GM18858 (cell line): ENCODE data around the gene GRID1.

Experiments
- ATAC-seq: cut with Tn5 transposase; IDR thresholded peaks from one replicate; pipeline ENCODE4 v1.9.1; 2021; ENCODE audit not compliant: unreplicated experiment

GRID1 gene

DNA sequence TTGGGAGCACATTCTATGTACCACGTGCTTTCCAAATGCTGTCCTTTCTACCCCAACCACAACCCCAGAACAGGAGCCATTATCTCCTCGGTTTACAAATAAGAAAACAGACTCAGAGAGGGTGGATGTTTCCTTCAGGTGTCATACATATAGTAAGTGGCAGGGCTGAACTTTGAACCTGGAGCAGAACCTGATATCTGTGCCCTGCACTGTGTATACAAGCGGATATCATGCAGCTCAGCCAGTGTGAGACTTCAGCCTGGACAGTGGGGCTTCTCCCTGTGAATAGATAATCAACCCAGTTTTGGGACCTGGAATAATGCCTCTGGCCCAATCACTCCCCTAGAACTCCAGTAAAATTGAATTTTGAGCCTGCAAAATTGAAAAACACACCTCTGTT, 341.1 kb downstream of the GRID1 start:
- no peak for ATAC-seq

DNA sequence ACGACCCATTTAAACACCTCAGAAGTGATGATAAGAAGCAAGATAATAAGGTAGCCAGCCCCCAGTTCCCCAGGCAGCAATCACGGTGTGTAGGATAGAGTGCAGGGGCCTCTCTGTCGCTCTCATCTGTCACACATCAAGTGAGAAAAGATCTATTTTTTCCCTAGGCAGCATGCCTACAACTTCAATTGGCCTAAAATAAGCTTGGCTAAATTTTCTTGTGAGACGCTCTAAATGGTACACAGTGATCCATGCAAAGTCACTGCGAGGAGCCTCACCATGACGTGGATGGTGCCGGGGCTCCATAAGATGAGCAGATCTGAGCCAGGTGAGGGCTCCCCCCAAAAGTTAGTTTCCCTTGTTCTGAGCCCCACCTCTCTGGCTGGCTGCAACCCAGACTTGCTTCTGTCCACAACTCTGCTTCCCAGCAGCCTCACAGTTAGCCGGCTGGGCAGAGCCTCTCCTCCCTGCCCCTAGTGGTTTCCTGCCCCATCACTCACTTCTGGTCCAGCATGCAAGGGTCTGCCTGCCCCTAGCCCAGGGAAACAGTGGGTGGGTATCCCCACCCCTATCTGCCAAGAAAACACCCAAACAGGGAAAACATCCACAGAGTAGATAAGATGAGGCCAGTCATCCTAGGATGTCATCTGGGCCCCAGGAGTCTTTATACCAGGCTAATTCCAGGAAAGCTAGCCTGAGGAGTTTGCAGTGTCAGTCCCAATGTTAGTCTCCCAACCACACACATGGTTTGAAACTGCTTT, 342.1 kb downstream of the GRID1 start:
- no peak for ATAC-seq

DNA sequence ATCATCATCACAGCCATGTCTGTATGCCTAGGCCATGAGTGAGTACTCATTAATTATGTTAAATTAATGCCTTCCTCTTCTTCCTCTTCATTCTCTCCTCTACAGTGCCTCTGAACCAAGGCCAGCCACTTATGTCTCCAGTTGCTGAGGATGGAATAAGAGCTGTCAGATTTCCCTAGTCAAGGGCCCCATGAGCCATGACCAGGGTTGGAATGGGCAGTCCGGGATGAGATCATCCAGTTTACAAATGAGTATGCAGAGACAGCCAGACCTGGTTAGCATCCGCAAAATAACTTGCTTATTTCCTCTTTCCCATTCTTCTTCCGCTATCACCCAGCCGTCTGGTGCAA, 342.7 kb downstream of the GRID1 start:
- no peak for ATAC-seq

DNA sequence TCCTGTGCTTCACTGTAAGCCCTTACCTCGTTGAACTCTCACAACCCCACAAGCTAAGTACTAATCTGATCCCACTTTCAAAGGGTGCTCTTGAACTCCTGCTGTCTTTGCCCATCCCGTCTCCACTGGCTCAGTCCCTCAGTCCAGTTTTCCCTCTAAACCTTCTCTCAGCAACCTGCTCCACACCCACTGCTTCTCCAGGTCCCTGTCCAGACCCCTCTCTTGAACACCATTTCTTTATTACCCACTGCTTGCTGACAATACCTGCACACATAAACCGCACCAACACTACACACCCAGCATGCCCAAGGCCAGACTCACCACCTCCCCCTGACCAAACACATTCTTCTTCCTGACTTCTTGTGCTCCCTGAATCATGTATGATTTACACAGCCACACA, 343.3 kb downstream of the GRID1 start:
- no peak for ATAC-seq

DNA sequence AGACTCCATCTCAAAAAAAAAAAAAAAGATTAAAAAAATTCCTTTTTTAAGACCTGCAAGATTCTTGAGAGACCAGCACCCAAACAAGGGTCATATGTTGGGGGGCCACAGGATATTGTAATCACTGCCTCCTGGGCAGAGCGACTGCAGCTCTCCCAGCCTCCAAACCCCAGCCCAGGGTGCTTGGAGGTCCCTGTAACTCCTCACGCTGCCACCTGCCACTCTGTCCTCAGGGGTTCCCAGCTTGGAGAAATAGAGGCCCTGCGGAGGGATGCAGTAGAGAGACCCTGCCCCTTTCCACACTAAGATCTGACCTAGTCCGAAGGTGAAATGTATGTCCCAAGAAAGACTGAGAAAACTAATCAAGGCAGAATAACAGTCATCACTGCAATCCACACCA, 343.7 kb downstream of the GRID1 start:
- no peak for ATAC-seq

DNA sequence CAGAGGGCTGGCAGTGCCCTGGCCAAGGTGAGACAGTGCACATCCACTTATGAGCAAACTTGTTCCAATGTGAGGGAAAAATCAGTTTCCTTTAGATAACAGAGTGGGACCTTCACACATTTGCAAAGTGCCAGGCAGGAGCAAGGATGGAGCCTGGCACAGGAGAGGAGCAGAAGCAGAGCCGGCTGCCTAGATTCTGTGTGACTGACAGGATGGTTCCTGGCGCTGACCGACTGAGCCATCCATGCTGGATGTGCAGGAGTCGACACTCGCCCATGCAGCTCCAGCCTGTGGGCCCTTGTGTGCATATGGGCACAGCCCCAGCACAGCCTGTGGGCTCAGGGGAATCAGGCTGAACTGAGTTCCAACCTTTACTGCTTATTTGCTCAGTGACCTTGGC, 346.5 kb downstream of the GRID1 start:
- ATAC-seq, result no peak

DNA sequence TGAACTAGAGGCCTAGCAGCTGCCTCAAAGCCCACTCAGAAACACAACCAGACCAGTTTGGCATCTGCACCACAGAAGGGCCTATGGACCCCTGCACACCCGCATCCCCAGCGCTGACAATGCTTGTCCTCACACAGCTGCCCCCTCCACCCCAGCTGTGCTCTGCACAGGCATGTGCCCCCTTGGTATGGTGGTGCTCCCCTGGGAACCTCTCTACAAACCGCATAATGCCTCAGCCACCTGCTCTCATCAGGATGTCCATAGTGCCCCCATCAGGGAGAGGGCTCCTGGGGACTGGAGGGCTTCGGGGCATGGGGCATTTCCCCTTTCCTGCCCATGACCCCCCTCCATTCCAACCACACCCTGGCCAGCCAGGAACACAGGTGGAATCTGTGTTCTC, 347.5 kb downstream of the GRID1 start:
- no peak for ATAC-seq

DNA sequence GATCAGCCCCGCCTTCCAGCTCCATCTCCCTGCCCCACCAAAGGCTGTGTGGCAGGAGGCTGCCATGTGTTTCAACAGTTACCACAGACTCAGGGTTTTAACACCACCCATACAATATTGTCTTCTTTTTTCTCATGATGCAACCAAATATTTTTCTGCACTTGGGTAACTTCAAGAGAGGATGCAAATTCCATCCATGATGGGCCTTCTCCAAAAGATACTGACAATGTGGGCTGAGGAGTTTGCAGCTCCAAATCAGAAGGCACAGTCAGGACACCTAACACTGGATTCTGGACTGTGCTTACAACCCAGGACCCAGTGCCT, 347.9 kb downstream of the GRID1 start:
- ATAC-seq, result no peak

DNA sequence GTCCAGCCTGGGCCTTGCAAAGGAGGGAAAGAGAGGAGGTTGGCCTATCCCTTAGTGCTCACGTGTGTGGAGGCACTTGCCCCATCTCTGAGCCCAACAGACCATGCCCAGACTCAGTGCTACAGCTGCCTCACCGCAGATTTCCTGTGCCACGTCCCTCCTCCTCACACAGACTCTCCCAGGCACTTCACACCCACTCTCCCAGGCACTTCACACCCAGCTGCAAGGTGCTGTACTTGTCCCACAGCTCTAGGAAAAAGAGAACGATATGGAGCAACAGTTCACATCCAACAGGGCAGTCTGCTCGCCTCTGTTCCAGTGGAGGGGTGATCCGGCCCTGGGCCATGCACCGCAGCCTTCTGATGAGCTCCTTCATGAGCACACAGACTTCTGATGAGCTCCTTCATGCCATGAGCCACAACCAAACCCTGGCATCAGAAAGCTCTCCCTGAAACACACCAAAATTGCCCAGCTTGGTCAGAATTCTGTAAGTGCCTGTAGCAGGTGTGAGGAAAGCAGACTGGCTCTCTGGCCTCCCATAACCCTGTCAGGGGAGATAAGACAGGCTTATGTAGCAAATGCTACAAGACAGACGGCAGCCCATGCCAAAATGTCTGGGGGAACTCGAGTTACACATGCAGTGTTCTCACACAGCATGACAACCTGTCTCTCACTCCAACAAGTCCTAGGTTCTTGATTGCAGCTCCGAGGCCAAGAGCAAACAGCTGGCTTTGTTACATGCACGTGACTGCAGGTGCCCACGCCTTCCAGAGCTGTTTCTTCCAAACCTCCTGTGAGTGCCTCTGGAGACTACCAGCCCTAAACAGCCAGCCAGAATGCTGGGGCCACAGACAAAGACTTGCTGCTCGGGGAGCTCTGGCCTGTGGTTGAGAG, 348.5 kb downstream of the GRID1 start:
- ATAC-seq, result peak; percentile 86

DNA sequence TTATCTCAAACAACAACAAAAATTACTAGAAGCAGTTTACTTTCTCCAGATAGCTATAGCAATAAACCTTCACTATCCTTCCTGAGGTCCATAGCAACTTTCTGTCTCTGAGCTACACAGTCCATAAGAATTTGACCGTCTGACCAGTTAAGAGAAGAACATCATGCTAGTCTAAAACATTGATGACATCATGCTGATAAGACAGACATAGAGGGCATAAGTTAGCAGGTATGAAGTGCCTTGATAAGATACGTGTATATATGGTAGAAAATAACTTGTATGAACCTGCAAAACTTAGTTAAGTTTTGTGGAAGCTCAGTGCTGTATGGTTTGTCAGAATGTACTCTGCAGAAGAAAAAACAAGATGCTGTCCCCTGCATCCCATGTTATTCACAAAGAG, 353.0 kb downstream of the GRID1 start:
- no peak for ATAC-seq

DNA sequence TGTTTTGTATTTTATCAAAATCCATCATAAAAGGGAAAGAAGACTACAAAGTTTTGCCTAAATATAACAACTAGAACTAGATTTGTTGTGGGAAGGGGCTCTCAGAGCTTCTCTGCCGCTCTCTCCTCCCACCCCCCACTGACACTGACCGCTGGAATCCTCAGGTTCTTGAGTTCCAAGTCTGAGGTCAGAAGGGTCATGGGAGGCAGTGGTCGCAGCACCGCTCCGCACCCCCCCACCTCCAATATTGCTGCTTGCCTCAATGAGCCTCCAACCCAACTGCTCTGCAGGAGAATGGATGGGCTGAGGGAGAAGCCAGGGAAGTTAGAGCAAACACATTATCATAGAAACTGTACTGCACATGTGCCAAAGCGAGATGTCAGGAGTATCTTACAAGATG, 359.4 kb downstream of the GRID1 start:
- ATAC-seq, result no peak

DNA sequence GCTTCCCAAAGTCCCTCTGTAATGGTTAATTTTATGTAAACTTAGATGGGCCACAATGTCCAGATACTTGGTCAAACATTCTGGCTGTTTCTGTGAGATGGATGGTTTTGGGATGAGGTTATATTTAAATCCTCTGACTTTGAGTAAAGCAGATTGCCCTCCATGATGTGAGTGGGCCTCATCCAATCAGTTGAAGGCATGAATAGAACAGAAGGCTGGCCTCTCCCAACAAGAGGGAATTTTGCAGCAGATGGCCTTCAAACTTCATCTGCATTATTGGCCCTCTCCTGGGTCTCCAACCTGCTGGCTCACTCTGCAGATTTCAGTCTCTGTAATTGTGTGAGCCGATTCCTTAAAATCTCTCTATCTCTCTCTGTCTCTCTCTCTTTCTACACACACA, 362.3 kb downstream of the GRID1 start:
- ATAC-seq, result no peak

DNA sequence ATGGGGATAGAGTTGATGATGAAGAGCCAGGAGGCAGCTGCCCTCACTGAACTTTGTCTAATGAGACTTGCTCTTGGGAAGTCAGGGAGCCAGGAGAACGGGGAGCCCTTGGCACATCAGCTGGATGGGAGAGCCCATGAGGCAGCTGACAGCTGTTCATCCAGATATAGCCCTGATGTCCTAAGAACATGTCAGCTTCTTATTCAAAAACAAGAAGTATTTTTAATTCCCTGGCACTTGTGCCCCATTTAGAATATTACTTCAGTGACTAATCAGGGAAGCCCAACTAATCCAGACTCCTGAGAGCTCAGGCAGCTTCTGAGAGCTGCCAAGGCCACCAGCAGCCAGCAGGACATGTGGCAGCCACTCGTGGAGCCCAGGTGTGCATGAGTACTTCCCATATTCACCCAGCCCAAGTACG, 363.4 kb downstream of the GRID1 start:
- ATAC-seq, result no peak

DNA sequence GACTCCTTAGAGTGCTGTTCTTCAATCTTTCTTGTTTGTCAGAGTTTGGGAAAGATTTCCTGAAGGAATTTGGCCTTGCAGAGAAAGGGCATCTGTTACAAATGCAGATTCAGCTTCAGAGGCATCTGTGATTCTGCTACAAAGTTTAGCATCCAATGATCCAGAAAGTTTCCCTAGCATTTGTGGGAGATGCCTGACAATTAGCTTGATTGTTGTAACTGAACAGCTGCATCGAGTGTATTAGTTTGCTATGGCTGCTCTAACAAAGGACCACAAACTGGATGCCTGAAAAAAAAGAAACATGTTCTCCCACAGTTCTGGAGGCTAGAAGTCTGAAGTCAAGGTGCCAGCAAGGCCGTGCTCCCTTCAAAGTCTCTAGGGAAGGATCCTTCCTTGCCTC, 365.1 kb downstream of the GRID1 start:
- no peak for ATAC-seq

DNA sequence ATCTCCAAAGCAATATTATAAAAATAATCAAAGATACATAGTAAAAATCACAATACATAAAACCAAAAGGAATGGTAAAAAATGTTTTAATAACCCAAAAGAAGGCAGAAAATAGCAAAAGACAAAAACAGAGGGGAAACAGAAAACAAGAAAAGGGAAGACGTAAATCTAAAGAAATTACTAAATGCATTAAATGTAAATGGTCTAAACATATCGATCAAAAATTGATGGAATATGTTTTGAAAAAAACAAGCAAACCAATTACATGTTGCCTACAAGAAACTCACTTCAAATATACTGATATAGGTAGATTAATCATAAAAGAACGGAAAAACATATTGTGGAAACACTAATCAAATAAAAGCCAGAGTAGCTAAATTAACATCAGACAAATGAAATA, 369.1 kb downstream of the GRID1 start:
- ATAC-seq, result no peak

DNA sequence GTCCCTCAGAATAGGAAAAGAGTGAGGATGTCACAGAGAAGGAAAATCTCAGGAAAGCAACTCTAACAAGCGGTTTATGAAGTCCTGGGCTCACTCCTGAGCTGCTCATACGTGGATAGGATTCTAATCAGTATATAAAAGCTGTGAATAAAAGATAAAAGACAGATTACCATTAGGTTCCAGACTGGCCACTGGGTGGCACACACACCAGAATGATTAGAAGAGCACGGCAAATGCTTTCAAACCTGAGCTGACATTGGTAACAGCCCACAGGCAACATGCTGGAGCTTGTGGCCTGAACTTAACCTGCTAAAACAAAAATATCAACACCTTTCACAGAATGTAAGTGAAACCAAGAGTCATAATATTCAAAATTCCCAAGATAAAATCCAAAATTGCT, 370.8 kb downstream of the GRID1 start:
- ATAC-seq, result peak; percentile 53

DNA sequence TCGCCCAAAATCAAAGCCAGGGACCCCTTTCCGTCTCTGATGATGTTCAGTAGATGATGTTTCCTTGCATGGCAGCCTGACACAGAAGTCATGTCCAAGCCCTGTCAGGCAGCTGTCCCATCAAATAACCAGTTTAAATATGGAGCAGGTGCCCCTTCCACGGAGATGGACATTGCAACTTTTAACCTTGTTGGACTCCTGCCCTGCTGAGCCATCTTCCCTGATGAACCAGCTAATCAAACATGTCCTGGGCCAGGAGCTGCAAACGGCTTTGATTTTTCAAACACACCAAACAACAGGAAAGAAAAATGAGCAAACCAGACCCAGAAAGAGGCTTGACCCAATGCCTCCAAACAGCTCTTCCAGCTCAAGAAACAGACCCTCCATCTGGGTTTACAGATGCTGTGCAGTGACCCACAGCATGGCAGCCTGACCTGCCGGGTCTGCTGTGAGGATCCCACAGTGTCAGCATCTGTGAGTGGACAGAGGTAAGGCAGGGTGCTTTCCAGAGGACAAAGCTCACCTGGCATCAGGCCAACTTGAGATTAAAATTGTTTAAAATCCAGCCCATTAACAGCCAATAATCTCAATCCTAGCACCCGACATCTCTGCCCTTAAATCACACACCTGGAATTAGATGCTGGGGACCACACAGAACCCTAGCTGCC, 372.6 kb downstream of the GRID1 start:
- ATAC-seq, result no peak

DNA sequence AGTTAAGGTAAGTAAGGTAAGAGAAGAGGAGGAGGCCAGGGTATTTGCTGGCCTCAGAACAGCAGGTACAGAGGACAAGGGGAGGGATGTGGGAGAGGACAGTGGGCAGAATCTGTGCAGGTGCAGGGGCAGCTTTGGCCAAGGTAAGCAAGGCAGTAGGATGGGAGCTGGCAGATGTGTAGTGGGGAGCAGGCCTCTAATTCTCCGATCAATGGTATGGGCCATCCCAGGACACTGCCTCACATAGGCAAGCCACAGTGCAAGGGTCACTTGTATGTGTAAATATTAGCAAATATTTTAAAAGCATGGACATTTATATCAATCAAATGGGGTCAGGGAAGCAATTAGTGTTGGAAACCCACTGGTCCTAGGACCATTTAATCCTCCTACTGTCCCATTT, 373.5 kb downstream of the GRID1 start:
- ATAC-seq, result no peak

DNA sequence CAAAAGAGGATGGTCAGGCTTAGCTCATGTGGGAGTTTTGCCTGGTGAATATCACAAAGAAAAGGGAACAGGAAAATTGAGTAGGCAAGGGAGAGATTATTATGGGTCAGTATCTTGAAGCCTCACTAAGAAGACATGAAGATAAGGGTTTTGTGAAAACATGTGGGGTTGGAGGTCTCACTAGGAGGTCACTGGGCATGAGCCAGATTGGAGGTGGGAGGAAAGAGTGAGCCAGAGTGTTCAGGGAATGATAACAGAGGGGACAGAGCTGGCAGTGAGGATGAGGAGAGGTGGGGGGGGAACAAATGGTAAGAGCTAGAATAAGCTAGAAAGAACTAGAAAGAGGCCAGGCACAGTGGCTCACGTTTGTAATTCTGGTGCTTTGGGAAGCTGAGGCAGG, 374.3 kb downstream of the GRID1 start:
- no peak for ATAC-seq

DNA sequence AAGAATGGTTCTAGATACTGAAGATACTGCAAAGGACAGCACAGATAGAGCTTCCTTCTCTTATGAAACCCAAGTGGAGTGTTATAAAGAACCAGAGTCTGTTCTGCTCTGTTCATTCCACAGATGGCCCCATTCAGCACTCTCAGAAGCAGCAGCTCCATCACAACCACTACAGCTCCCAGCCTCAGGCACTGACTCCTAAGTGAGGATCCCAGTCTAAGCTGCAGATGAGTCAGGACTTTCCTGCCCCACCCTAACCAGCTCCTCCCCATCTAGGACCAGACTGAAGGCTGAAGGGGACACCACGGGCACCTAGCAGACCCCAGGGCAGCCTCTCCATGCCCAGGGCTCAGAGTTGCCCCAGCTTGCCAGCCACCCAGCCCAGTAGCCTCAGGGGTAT, 379.8 kb downstream of the GRID1 start:
- no peak for ATAC-seq

DNA sequence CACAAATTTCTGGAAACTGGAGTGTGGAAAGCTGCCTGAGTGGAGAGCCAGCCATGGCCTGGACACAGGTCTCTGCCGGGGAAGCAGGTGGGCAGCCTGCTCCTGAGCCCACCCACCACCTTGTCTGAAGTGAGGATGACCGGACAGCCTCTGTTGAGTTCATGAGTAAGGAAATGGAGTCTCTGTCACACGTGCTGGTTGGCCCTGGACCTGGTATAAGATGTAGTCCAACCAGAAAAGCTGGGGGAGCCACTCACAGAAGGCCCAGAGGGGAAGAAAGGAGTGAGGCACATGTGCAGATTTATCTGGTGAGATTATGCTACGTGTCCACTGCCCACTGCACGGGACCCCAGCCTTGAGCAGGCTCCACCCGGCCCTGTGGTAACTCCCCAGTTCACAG, 383.5 kb downstream of the GRID1 start:
- no peak for ATAC-seq

DNA sequence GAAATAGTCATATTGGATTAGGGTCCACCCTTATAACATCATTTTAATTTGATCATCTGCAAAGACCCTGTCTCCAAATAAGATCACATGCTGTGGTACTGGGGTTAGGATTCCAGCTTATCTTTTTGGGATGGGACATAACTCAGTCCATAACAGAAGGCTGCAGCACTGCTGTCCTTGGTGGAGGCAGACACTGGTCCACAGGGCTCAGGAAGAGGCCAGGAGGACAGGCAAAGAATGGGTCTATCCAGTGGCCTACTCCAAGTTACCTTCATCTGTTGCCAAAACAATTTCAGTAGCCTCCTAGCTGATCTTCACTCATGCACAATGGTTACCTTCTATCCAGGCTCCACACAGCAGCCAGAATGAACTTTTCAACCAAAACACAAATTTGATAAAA, 387.0 kb downstream of the GRID1 start:
- ATAC-seq, result no peak
